Non-pigmented ciliary epithelial cell (primary cell): ENCODE results near the gene ZNF865.

Experiments used
- DNase-seq: peaks from one replicate; pipeline ENCODE4 v3.0.0-alpha.2; 2010; ENCODE audit warnings: low read depth

The ZNF865 gene

GRCh38 chr19:55646889-55647731, 41.7 kb downstream of the ZNF865 start:
- no peak for DNase-seq

GRCh38 chr19:55647732-55648584, 42.5 kb downstream of the ZNF865 start, which contains the start of gene CCDC106:
CCDC106 (plus strand) TSS chr19:55648212; CDS start chr19:55649047, 835 bp downstream.
- DNase-seq: no peak

- no peak for DNase-seq
Observed at GRCh38 chr19:55648585-55649267, 43.3 kb downstream of the ZNF865 start.

GRCh38 chr19:55649268-55650125, 44.0 kb downstream of the ZNF865 start:
- no peak for DNase-seq

- no peak for DNase-seq
Observed at GRCh38 chr19:55650126-55650557, 44.7 kb downstream of the ZNF865 start.

GRCh38 chr19:55650602-55651230, 45.3 kb downstream of the ZNF865 start:
- no peak for DNase-seq

- no peak for DNase-seq
Observed at GRCh38 chr19:55651236-55651635, 45.8 kb downstream of the ZNF865 start.

GRCh38 chr19:55652311-55653128, 47.1 kb downstream of the ZNF865 start:
- DNase-seq: no peak

GRCh38 chr19:55653651-55654322, 48.3 kb downstream of the ZNF865 start:
- DNase-seq: peak; percentile 89

GRCh38 chr19:55654323-55654867, 48.9 kb downstream of the ZNF865 start:
- DNase-seq: peak; percentile 97

GRCh38 chr19:55654868-55655647, 49.6 kb downstream of the ZNF865 start, which contains the start of gene U2AF2:
U2AF2 (plus strand) TSS chr19:55655035; CDS start chr19:55655105, 70 bp downstream.
- no peak for DNase-seq

- DNase-seq: no peak
Observed at GRCh38 chr19:55655648-55656040, 50.2 kb downstream of the ZNF865 start.

- no peak for DNase-seq
Observed at GRCh38 chr19:55656552-55656951, 51.1 kb downstream of the ZNF865 start.

GRCh38 chr19:55656988-55657747, 51.7 kb downstream of the ZNF865 start:
- DNase-seq: no peak

GRCh38 chr19:55658846-55659459, 53.5 kb downstream of the ZNF865 start:
- no peak for DNase-seq

GRCh38 chr19:55659822-55660221, 54.4 kb downstream of the ZNF865 start:
- no peak for DNase-seq

- DNase-seq: no peak
Observed at GRCh38 chr19:55660404-55660803, 55.0 kb downstream of the ZNF865 start.
